Upper lobe of left lung (tissue), 6 donors: ENCODE results near the gene MYOG. TPM values are rescaled to one million over a fixed set of nuclear protein-coding genes. Genes with fewer than 3 reads are reported as not detected.

Source experiments
- ATAC-seq, 2 donors: fragments of 200-7000 bp; cut with Tn5 transposase; one replicate each; pipeline ENCODE4 v1.9.1; 2022; ENCODE audit warnings: mild to moderate bottlenecking in 2 of 2, moderate library complexity in 2 of 2; ENCODE audit not compliant: low FRiP score in 2 of 2
- DNase-seq, 2 donors: peaks; one replicate each; pipeline ENCODE4 v3.0.0-alpha.2; 2019 to 2020
- H3K27ac ChIP-seq, 4 donors: fragments of 200-600 bp; sonication (generic); one replicate each; pipeline ENCODE4 v1.5.1; 2016 to 2019
- H3K27me3 ChIP-seq, 4 donors: fragments of 200-600 bp; sonication (generic); one replicate each; pipeline ENCODE4 v1.5.1; 2017 to 2019
- H3K36me3 ChIP-seq, 4 donors: fragments of 200-600 bp; sonication (generic); one replicate each; pipeline ENCODE4 v1.5.1; 2016 to 2019
- H3K4me1 ChIP-seq, 4 donors: fragments of 200-600 bp; sonication (generic); one replicate each; pipeline ENCODE4 v1.5.1; 2018 to 2019
- H3K4me3 ChIP-seq, 4 donors: fragments of 200-600 bp; sonication (generic); one replicate each; pipeline ENCODE4 v1.5.1; 2017 to 2019; ENCODE audit warnings: mild to moderate bottlenecking in 2 of 4, moderate library complexity in 1 of 4
- H3K9me3 ChIP-seq, 4 donors: fragments of 200-600 bp; sonication (generic); one replicate each; pipeline ENCODE4 v1.5.1; 2018 to 2019
- CTCF ChIP-seq, 6 experiments: fragments of 450-650 bp in 4 of 6; fragments of 200-600 bp in 2 of 6; sonication (generic) in 2 of 6; IDR thresholded peaks; one replicate each; pipeline ENCODE4 v1.5.1; 2016 to 2019; ENCODE audit warnings: antibody characterized with exemption in 6 of 6
- EP300 ChIP-seq, 4 donors: sonication (generic); formaldehyde crosslinking; IDR thresholded peaks; one replicate each; pipeline ENCODE4 v1.5.1; 2017; ENCODE audit warnings: antibody characterized with exemption in 4 of 4, control low read depth in 2 of 4
- POLR2A ChIP-seq, 4 donors: fragments of 450-650 bp; IDR thresholded peaks; one replicate each; pipeline ENCODE4 v1.5.1; 2016 to 2017; ENCODE audit warnings: antibody characterized with exemption in 4 of 4, mild to moderate bottlenecking in 2 of 4
- POLR2AphosphoS5 ChIP-seq, 2 donors: sonication (generic); formaldehyde crosslinking; IDR thresholded peaks; one replicate each; pipeline ENCODE4 v1.5.1; 2017; ENCODE audit warnings: antibody characterized with exemption in 2 of 2
- WGBS, 2 donors: methylation state at CpG; one replicate each; pipeline ENCODE4 v1.1.5; 2017 to 2018; 5-methylcytosine and 5-hydroxymethylcytosine counted together
- total RNA-seq, 6 donors: library from RNA; depleted of rRNA in 4 of 6; stranded (reverse); fragments of >200 nt in 4 of 6; gene quantifications; one replicate each; pipeline versions ENCODE4 v1.1.0 to v1.2.1, GENCODE V29; 2016 to 2021
- donor health status: DM: no; HTN: no; CAD: no; lungs with moderate emphysema.
- donor health status: DM: no; HTN: yes; CAD: no; lungs with severe emphysema.

MYOG gene
- total RNA-seq, 6 donors from 2014 or later, result not detected

- no peak overlapping the region for H3K4me3 ChIP-seq
- H3K4me1 ChIP-seq, result no peaks in the 10 kb centered on the region
- no peak for TF ChIP-seq POLR2A (IDR thresholded peaks at IDR 0.05)
- TF ChIP-seq CTCF (IDR thresholded peaks at IDR 0.05), result no peak
- no peak for TF ChIP-seq POLR2AphosphoS5 (IDR thresholded peaks at IDR 0.05)
- TF ChIP-seq EP300 (IDR thresholded peaks at IDR 0.05), result no peak
- ATAC-seq (no peak), DNase-seq (no peak)
- WGBS, 2 donors, result 74 to 80% methylated on average over 3 of the region's 3 CpGs
- H3K27ac ChIP-seq, result no peak overlapping the region
- no peaks in the 10 kb centered on the region for H3K9me3 ChIP-seq
- no peaks in the 10 kb centered on the region for H3K36me3 ChIP-seq
- H3K27me3 ChIP-seq, result no peaks in the 10 kb centered on the region
Measured at GRCh38 chr1:203041351-203041932, 44.4 kb downstream of the MYOG start.

DNA sequence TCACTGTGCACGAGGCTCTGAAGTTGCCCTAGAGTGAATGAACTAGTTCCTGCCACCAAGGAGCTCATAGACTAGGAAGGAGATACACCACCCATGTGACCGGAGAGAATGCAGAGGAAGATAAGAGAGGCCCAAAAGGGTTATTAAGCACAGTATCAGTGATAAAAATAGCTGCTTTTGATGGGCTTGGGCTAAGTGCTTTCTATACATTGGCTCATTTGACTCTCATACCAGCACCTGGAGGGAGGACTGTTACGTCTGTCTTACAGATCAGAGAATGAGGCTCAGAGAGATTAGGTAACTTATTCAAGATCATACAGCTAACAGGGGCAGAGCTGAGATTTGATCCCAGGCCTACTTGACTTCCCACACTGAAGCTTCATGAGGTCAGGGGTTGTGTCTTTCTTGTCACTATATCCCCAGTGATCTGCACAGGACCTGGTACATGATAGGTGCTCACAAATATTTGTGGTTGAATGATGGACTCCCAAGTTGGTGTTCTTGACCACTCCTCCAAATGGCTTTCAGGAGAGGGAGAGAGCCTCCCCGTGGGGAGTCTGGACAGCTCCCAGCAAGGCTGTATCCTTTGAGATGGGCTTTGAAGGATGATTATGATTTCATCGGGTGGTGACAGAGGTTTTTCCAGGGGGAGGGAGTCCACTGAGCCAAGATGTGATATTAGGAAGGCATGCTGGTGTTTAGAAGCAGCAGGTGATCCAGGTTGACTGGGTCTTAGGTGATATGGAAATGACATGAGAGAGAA, 45.1 kb downstream of the MYOG start:
- ATAC-seq (no peak), DNase-seq (no peak)
- H3K36me3 ChIP-seq, result no peaks in the 10 kb centered on the region
- no peak overlapping the region for H3K27ac ChIP-seq
- no peaks in the 10 kb centered on the region for H3K27me3 ChIP-seq
- WGBS, 2 donors, result 53 to 62% methylated on average over 5 of the region's 5 CpGs
- TF ChIP-seq POLR2A (IDR thresholded peaks at IDR 0.05), result no peak
- no peak overlapping the region for H3K4me3 ChIP-seq
- no peaks in the 10 kb centered on the region for H3K9me3 ChIP-seq
- no peaks in the 10 kb centered on the region for H3K4me1 ChIP-seq

- WGBS, 2 donors, result 49 to 52% methylated on average over 11 of the region's 11 CpGs
- no peak overlapping the region for H3K4me3 ChIP-seq
Measured at GRCh38 chr1:203039609-203040512, 46.0 kb downstream of the MYOG start.

GRCh38 chr1:203038891-203039608, 46.8 kb downstream of the MYOG start:
- peak in 1 of 2 donors; percentile 64 for DNase-seq
- H3K4me3 ChIP-seq, result no peak overlapping the region
- H3K9me3 ChIP-seq, result no peaks in the 10 kb centered on the region
- no peaks in the 10 kb centered on the region for H3K36me3 ChIP-seq
- TF ChIP-seq EP300 (IDR thresholded peaks at IDR 0.05), result no peak
- no peak for TF ChIP-seq POLR2A (IDR thresholded peaks at IDR 0.05)
- no peak for TF ChIP-seq POLR2AphosphoS5 (IDR thresholded peaks at IDR 0.05)
- TF ChIP-seq CTCF (IDR thresholded peaks at IDR 0.05), result peak; percentile 75 to 90 (median 83)
- no peaks in the 10 kb centered on the region for H3K4me1 ChIP-seq
- peak; percentile 75 to 91 for ATAC-seq
- no peak overlapping the region for H3K27ac ChIP-seq
- 48 to 53% methylated on average over 15 to 16 of the region's 22 CpGs for WGBS, 2 donors
- H3K27me3 ChIP-seq, result no peaks in the 10 kb centered on the region

More at GRCh38 chr1:203039609-203040512, 46.0 kb downstream of the MYOG start:
- Histone ChIP-seq H3K27me3 (no peaks in the 10 kb centered on the region), H3K36me3 (no peaks in the 10 kb centered on the region), H3K27ac (no peak overlapping the region), H3K9me3 (no peaks in the 10 kb centered on the region), H3K4me1 (no peaks in the 10 kb centered on the region)
- ATAC-seq (no peak), DNase-seq (no peak)
- TF ChIP-seq EP300 (IDR thresholded peaks at IDR 0.05) (no peak), CTCF (IDR thresholded peaks at IDR 0.05) (peak in 2 of 6 experiments; percentile 3 to 5), POLR2AphosphoS5 (IDR thresholded peaks at IDR 0.05) (no peak), POLR2A (IDR thresholded peaks at IDR 0.05) (no peak)
